ENCODE data around the gene MAB21L4. TPM values are rescaled to one million over a fixed set of nuclear protein-coding genes. Genes with fewer than 3 reads are reported as not detected.

MAB21L4 gene
- total and polyA plus RNA-seq, 2 experiments from 2014 or later, result not detected

DNA sequence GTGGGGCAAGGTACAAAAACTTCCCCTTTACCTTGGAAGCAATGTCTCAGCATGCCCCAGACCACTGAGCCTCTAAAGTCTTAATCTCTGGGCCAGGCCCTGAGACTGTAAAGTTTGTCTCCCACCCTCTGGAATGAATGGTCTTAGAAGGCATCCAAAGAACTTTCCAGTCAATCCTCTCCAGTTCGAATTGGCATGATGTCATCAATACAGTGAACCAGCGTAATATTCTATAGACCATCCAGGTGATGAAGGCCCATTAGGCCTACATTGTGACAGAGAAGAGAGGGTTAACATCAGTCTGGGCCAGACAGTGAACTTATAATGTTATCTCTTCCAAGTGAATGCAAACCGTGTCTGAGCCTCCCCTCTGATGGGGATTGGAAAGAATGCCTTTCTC is 11.2 kb downstream of the MAB21L4 start:
- TF ChIP-seq, protein P1, sequence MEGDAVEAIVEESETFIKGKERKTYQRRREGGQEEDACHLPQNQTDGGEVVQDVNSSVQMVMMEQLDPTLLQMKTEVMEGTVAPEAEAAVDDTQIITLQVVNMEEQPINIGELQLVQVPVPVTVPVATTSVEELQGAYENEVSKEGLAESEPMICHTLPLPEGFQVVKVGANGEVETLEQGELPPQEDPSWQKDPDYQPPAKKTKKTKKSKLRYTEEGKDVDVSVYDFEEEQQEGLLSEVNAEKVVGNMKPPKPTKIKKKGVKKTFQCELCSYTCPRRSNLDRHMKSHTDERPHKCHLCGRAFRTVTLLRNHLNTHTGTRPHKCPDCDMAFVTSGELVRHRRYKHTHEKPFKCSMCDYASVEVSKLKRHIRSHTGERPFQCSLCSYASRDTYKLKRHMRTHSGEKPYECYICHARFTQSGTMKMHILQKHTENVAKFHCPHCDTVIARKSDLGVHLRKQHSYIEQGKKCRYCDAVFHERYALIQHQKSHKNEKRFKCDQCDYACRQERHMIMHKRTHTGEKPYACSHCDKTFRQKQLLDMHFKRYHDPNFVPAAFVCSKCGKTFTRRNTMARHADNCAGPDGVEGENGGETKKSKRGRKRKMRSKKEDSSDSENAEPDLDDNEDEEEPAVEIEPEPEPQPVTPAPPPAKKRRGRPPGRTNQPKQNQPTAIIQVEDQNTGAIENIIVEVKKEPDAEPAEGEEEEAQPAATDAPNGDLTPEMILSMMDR (IDR thresholded peaks at IDR 0.05; ENCODE audit: low read depth, low read length), result no peak
- no peak for DNase-seq (ENCODE audit: low read depth in 1 of 2, low spot score in 1 of 2)
- Histone ChIP-seq H3K27ac (no peak overlapping the region), H3K27me3 (no peaks in the 10 kb centered on the region), H3K36me3 (no peaks in the 10 kb centered on the region), H3K4me3 (no peak overlapping the region), H3K9me3 (ENCODE audit: low read depth) (no peaks in the 10 kb centered on the region), H3K4me1 (ENCODE audit: low read depth) (no peaks in the 10 kb centered on the region)

DNA sequence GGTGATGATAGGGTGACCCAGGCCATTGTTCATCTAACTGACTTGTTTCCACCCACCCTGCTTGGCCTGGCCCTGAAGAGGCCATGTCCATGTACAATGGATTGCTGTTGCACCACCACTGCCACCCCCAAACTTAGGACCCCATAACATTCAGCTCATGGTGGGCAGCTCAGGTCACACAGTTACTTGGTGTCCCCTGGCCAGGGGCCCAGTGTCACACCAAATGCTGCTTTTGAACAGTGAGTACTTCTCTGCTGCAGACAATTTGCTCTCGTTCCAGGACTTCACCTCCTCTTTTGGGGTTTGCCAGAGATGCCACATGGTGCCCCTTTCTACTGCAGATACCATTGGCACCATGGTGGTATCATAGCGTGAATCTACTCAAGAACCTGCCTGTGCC is 11.7 kb downstream of the MAB21L4 start:
- Histone ChIP-seq H3K27ac (no peak overlapping the region), H3K9me3 (ENCODE audit: low read depth) (no peaks in the 10 kb centered on the region), H3K4me3 (no peak overlapping the region), H3K36me3 (no peaks in the 10 kb centered on the region), H3K27me3 (no peaks in the 10 kb centered on the region), H3K4me1 (ENCODE audit: low read depth) (no peaks in the 10 kb centered on the region)
- DNase-seq (ENCODE audit: low read depth in 1 of 2, low spot score in 1 of 2), result no peak
- TF ChIP-seq, protein P1 (IDR thresholded peaks at IDR 0.05; ENCODE audit: low read depth, low read length), result no peak

DNA sequence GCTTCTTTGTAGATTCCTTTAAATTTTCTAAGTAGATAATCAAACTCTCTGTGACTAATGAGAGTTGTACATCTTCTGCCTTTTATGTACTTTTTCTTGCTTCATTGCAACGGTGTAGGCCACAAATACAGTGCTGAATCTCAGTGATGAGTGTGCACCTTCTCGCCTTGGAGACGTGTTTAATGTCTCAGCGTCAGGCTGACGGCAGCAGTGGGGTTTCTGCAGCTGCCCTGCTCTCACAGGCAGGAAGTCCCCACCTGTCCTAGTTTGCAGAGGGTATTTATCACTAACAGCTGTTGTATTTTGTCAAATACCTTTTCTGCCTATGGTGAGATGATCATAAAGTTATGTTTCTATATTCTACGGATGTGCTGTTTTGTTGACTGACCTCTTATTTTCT is 14.0 kb downstream of the MAB21L4 start:
- Histone ChIP-seq H3K9me3 (ENCODE audit: low read depth) (no peaks in the 10 kb centered on the region), H3K4me1 (ENCODE audit: low read depth) (no peaks in the 10 kb centered on the region), H3K36me3 (no peaks in the 10 kb centered on the region), H3K4me3 (no peak overlapping the region), H3K27ac (no peak overlapping the region), H3K27me3 (no peaks in the 10 kb centered on the region)
- DNase-seq (ENCODE audit: low read depth in 1 of 2, low spot score in 1 of 2), result no peak
- TF ChIP-seq, protein P1 (IDR thresholded peaks at IDR 0.05; ENCODE audit: low read depth, low read length), result no peak

DNA sequence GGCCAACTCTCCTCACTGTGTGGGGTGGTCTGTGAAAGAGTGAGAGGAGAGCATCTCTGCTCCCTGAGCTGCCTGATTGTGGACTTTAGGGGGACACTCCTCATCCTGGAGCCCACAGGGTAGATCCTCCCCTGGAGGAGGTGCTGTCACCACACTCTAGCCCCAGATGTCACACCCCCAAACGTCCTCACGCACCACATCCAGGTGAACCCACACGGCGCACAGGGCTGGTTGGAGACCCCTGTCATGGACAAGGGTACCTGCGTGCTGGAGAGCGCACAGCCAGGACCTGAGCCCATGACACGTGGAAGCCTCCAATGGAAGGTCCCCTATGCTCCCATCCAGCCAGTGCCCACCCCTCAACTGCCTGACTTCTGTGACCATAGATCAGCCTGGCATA is 16.9 kb downstream of the MAB21L4 start:
- no peak for DNase-seq (ENCODE audit: low read depth in 1 of 2, low spot score in 1 of 2)
- no peaks in the 10 kb centered on the region for H3K9me3 ChIP-seq (ENCODE audit: low read depth)
- no peaks in the 10 kb centered on the region for H3K36me3 ChIP-seq
- no peak overlapping the region for H3K27ac ChIP-seq
- H3K4me1 ChIP-seq (ENCODE audit: low read depth), result no peaks in the 10 kb centered on the region
- no peak overlapping the region for H3K4me3 ChIP-seq
- no peaks in the 10 kb centered on the region for H3K27me3 ChIP-seq
- TF ChIP-seq, protein P1 (IDR thresholded peaks at IDR 0.05; ENCODE audit: low read depth, low read length), result no peak

DNA sequence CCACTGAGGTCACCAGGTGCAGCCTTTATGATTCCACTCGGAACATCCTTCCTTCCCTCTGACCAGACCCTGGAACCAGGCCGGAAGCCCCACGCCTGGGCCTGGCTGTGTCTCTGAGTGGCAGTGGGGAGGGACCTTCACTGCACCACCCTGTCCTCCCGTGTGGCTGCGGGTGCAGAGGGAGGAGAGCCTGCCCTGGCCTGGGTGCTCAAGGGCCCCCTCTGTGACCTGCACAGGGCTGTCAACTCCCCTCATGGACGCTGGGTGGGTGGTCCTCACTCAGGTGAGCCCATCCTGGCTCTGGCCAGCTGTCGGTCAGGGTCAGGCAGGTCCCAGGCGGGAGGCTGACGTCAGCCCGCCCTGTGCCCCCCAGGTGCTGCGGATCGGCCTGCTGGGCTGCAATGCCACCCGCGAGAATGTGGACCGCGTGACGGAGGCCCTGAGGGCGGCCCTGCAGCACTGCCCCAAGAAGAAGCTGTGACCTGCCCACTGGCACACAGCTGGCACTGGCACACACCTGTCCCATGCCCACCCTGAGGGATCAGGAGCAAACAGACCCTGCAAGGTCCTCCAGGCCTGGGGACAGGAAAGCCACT is 17.5 kb downstream of the MAB21L4 start:
- no peaks in the 10 kb centered on the region for H3K36me3 ChIP-seq
- H3K9me3 ChIP-seq (ENCODE audit: low read depth), result no peaks in the 10 kb centered on the region
- no peak for DNase-seq (ENCODE audit: low read depth in 1 of 2, low spot score in 1 of 2)
- H3K4me1 ChIP-seq (ENCODE audit: low read depth), result no peaks in the 10 kb centered on the region
- H3K27ac ChIP-seq, result no peak overlapping the region
- TF ChIP-seq, protein P1 (IDR thresholded peaks at IDR 0.05; ENCODE audit: low read depth, low read length), result no peak
- no peak overlapping the region for H3K4me3 ChIP-seq
- no peaks in the 10 kb centered on the region for H3K27me3 ChIP-seq

Data from cardiac muscle cell (in vitro differentiated cells and primary cell).